Activated CD8-positive, alpha-beta memory T cell treated with anti-CD3 and anti-CD28 coated beads, Interleukin-2, amount 10 ng/mL, durations not matched to agents 7 days and 5 days (primary cell): ENCODE results near the gene GULP1. TPM values are rescaled to one million over a fixed set of nuclear protein-coding genes. Genes with fewer than 3 reads are reported as not detected.

Experiments used
- ATAC-seq: fragments of 150-1000 bp; cut with Tn5 transposase; one replicate; pipeline ENCODE4 v1.10.0; 2021; ENCODE audit warnings: moderate library complexity
- CTCF ChIA-PET: fragments of 350-600 bp; sonication (Branson Sonifier 250); formaldehyde crosslinking; loops from one replicate; lab custom pipeline; 2021; ENCODE audit warnings: antibody characterized with exemption; lab: Charles Lee
- DNase-seq: peaks from one replicate; pipeline ENCODE4 v3.0.0-alpha.2; 2020
- H3K27ac Mint-ChIP-seq: one replicate; pipeline ENCODE4 v1.8.0; 2021; ENCODE audit warnings: mild to moderate bottlenecking, mixed read lengths
- H3K27me3 Mint-ChIP-seq: one replicate; pipeline ENCODE4 v1.8.0; 2021; ENCODE audit warnings: mixed read lengths
- H3K36me3 Mint-ChIP-seq: one replicate; pipeline ENCODE4 v1.8.0; 2021; ENCODE audit warnings: mild to moderate bottlenecking, mixed read lengths
- H3K4me1 Mint-ChIP-seq: one replicate; pipeline ENCODE4 v1.8.0; 2021; ENCODE audit warnings: mixed read lengths
- H3K4me3 Mint-ChIP-seq: one replicate; pipeline ENCODE4 v1.8.0; 2021; ENCODE audit warnings: mild to moderate bottlenecking, moderate library complexity, mixed read lengths
- H3K9me3 Mint-ChIP-seq: one replicate; pipeline ENCODE4 v1.8.0; 2022; ENCODE audit warnings: low read depth, mixed read lengths
- total RNA-seq, 2 experiments: library from RNA; stranded (reverse); gene quantifications; one replicate each; pipeline ENCODE4 v1.2.3, GENCODE V29; 2021

GULP1 gene, protein sequence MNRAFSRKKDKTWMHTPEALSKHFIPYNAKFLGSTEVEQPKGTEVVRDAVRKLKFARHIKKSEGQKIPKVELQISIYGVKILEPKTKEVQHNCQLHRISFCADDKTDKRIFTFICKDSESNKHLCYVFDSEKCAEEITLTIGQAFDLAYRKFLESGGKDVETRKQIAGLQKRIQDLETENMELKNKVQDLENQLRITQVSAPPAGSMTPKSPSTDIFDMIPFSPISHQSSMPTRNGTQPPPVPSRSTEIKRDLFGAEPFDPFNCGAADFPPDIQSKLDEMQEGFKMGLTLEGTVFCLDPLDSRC
- total RNA-seq = not detected

DNA sequence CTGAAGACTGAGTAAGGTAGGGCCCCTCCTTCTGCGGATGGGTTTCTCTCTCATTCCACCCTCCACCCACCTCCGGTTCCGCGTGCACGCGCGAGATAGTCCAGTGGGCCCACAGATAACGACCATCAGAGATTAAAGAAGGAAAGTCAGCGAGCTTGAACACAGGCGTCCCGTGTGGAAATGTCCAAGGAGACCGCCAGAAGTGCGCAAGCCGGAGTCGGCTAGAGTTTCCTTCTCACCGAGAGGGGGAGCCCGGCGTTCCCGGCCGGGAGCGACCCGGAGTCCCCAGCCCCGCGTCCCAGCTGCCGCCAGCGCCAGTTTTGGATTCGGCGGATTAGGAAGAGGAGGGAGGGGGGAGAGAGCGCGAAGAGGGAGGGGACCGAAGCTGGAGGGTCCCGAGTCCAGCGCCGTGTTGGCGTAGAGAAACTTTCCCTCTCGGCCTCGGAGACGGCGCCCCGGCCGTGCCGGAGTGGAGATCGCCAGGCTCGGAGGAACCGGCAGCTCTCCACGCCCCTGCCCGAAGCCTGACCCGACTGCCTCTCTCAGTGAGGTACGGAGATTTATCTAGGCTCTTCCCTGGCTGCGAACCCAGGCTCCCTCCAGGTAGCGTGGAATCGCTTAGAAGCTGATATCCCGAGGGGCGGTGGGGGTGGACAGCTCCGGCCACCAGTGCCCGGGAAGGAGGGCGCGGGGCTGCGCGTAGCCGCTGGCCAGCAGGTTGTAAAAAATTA is at the start of gene GULP1:
Gene GULP1 (plus strand): TSS at position 258 of the 731 bp plus-strand sequence. CDS start 185,829 bp downstream, outside the sequence.
- peaks cover 38% of the 10 kb centered on the region for H3K27me3 Mint-ChIP-seq
- H3K27ac Mint-ChIP-seq = no peak within 1 kb of the TSS
- DNase-seq (no peak), ATAC-seq (no peak)
- CTCF ChIA-PET = no interaction called here
- H3K4me3 Mint-ChIP-seq = no peak within 1 kb of the TSS
- H3K36me3 Mint-ChIP-seq = peaks cover 4% of the 10 kb centered on the region
- H3K9me3 Mint-ChIP-seq = peaks cover 3% of the 10 kb centered on the region
- H3K4me1 Mint-ChIP-seq = no peaks in the 10 kb centered on the region

GRCh38 chr2:188243381-188243780 is 48.3 kb upstream of the GULP1 start:
- Mint-ChIP-seq H3K4me3 (no peak overlapping the region), H3K27me3 (no peaks in the 10 kb centered on the region), H3K27ac (no peak overlapping the region), H3K9me3 (peaks cover 2% of the 10 kb centered on the region), H3K4me1 (no peaks in the 10 kb centered on the region), H3K36me3 (no peaks in the 10 kb centered on the region)
- ATAC-seq (no peak), DNase-seq (no peak)
- CTCF ChIA-PET = no interaction called here

- no peak for DNase-seq
- CTCF ChIA-PET = no interaction called here
- no peaks in the 10 kb centered on the region for H3K4me1 Mint-ChIP-seq
- no peak overlapping the region for H3K27ac Mint-ChIP-seq
- peaks cover 2% of the 10 kb centered on the region for H3K9me3 Mint-ChIP-seq
- H3K27me3 Mint-ChIP-seq = no peaks in the 10 kb centered on the region
- no peak for ATAC-seq
- H3K36me3 Mint-ChIP-seq = no peaks in the 10 kb centered on the region
- H3K4me3 Mint-ChIP-seq = no peak overlapping the region
These were observed 47.3 kb upstream of the GULP1 start for GRCh38 chr2:188244383-188244782.

DNA sequence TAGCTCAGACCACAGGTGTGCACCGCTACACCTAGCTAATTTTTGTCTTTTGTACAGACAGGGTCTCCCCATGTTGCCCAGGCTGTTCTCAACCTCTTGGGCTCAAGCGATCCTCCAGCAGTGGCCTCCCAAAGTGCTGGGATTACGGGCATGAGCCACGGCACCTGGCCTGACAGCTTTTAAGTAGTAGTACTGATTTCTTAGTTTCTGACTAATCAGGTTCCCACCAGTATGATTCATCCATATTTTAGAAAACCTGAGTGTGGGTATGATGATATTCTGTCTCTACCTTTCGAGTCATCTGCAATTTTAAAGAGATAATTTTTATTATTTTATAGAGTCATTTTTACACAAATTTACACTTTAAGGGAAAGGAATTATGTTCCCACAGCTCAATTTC is 46.4 kb upstream of the GULP1 start:
- CTCF ChIA-PET = no interaction called here
- ATAC-seq (no peak), DNase-seq (no peak)
- no peaks in the 10 kb centered on the region for H3K36me3 Mint-ChIP-seq
- no peak overlapping the region for H3K27ac Mint-ChIP-seq
- no peak overlapping the region for H3K4me3 Mint-ChIP-seq
- peaks cover 2% of the 10 kb centered on the region for H3K9me3 Mint-ChIP-seq
- no peaks in the 10 kb centered on the region for H3K4me1 Mint-ChIP-seq
- H3K27me3 Mint-ChIP-seq = no peaks in the 10 kb centered on the region

DNA sequence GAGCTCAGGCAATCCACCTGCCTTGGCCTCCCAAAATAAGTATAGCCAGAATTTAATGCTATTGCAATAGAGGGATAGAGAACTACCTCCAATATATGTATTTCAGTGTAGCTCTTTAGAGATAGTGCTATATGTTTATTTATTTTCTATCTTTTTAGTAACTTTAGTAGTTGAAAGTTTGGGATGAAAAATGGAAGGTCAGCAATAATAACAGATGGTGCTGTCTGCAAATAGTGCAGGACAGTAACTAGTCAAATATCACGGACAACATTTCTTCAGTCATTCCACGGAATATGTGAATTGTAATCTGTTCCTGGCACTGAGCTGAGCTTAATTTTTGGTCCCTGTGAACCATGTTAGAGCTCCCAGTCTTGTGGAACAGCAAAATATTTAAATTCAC is 43.2 kb upstream of the GULP1 start:
- Mint-ChIP-seq H3K27ac (no peak overlapping the region), H3K4me3 (no peak overlapping the region), H3K4me1 (no peaks in the 10 kb centered on the region), H3K36me3 (no peaks in the 10 kb centered on the region), H3K9me3 (peaks cover 5% of the 10 kb centered on the region), H3K27me3 (no peaks in the 10 kb centered on the region)
- DNase-seq (no peak), ATAC-seq (no peak)
- CTCF ChIA-PET = no interaction called here

GRCh38 chr2:188251034-188251433 is 40.6 kb upstream of the GULP1 start:
- CTCF ChIA-PET = no interaction called here
- Mint-ChIP-seq H3K4me3 (no peak overlapping the region), H3K4me1 (no peaks in the 10 kb centered on the region), H3K9me3 (peaks cover 5% of the 10 kb centered on the region), H3K27ac (no peak overlapping the region), H3K27me3 (no peaks in the 10 kb centered on the region), H3K36me3 (no peaks in the 10 kb centered on the region)
- DNase-seq = no peak
- ATAC-seq = no peak

GRCh38 chr2:188256420-188256819 is 35.3 kb upstream of the GULP1 start:
- Mint-ChIP-seq H3K27me3 (no peaks in the 10 kb centered on the region), H3K9me3 (peaks cover 3% of the 10 kb centered on the region), H3K4me3 (no peak overlapping the region), H3K27ac (no peak overlapping the region), H3K36me3 (no peaks in the 10 kb centered on the region), H3K4me1 (no peaks in the 10 kb centered on the region)
- no peak for ATAC-seq
- DNase-seq = no peak
- CTCF ChIA-PET = no interaction called here

DNA sequence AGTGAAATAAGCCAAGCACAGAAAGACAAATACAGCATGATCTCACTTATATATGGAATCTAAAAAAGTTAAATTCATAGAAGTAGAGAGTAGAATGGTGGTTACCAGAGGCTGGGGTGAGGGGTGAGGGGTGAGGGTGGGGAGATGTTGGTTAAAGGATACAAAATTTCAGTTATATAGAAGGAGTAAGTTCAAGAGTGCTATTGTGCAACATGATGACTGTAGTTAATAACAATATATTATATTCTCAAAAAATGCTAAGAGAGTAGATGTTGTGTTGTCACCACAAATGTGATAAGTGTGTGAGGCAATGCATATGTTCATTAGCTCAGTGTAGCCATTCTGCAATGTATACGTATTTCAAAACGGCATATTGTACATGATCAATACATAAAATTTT is 26.4 kb upstream of the GULP1 start:
- no peaks in the 10 kb centered on the region for H3K27me3 Mint-ChIP-seq
- ATAC-seq (no peak), DNase-seq (no peak)
- H3K4me3 Mint-ChIP-seq = no peak overlapping the region
- CTCF ChIA-PET = no interaction called here
- no peaks in the 10 kb centered on the region for H3K36me3 Mint-ChIP-seq
- no peak overlapping the region for H3K27ac Mint-ChIP-seq
- no peaks in the 10 kb centered on the region for H3K4me1 Mint-ChIP-seq
- peaks cover 3% of the 10 kb centered on the region for H3K9me3 Mint-ChIP-seq

- no peak overlapping the region for H3K27ac Mint-ChIP-seq
- H3K36me3 Mint-ChIP-seq = no peaks in the 10 kb centered on the region
- DNase-seq = no peak
- peaks cover 5% of the 10 kb centered on the region for H3K9me3 Mint-ChIP-seq
- H3K4me1 Mint-ChIP-seq = no peaks in the 10 kb centered on the region
- no peak for ATAC-seq
- no peaks in the 10 kb centered on the region for H3K27me3 Mint-ChIP-seq
- CTCF ChIA-PET = no interaction called here
- H3K4me3 Mint-ChIP-seq = no peak overlapping the region
These were observed 23.9 kb upstream of the GULP1 start for GRCh38 chr2:188267776-188268175.

DNA sequence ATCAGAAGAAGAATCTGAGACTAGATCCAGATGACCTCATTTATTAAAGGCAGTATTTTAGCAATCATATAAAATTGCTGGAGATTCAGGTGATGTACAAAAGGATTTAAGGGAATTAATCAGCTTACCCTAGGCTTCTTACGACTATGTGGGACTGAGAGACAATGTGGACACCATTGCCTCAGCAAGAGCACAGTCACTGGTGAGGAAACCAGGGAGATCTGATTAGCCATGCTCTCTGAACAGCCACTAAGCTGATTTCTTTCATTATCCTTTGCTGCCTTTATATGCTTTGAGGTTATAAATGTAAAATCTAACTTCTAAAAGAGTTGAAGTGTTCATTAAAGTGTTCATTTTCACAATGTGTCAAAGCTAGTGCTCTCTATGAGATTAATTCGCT is 22.7 kb upstream of the GULP1 start:
- no peak for ATAC-seq
- no peaks in the 10 kb centered on the region for H3K4me1 Mint-ChIP-seq
- peaks cover 5% of the 10 kb centered on the region for H3K9me3 Mint-ChIP-seq
- no peak for DNase-seq
- H3K27me3 Mint-ChIP-seq = no peaks in the 10 kb centered on the region
- H3K27ac Mint-ChIP-seq = no peak overlapping the region
- CTCF ChIA-PET = no interaction called here
- no peaks in the 10 kb centered on the region for H3K36me3 Mint-ChIP-seq
- no peak overlapping the region for H3K4me3 Mint-ChIP-seq

- Mint-ChIP-seq H3K4me3 (no peak overlapping the region), H3K36me3 (no peaks in the 10 kb centered on the region), H3K27ac (no peak overlapping the region), H3K9me3 (peaks cover 5% of the 10 kb centered on the region), H3K4me1 (no peaks in the 10 kb centered on the region), H3K27me3 (no peaks in the 10 kb centered on the region)
- CTCF ChIA-PET = no interaction called here
- no peak for DNase-seq
- ATAC-seq = no peak
These were observed 19.6 kb upstream of the GULP1 start for GRCh38 chr2:188272121-188272520.

- Mint-ChIP-seq H3K4me1 (no peaks in the 10 kb centered on the region), H3K27ac (no peak overlapping the region)
These were observed 17.4 kb upstream of the GULP1 start for GRCh38 chr2:188274274-188274673.

GRCh38 chr2:188276255-188276654 is 15.4 kb upstream of the GULP1 start:
- ATAC-seq (no peak), DNase-seq (no peak)
- H3K4me3 Mint-ChIP-seq = no peak overlapping the region
- H3K4me1 Mint-ChIP-seq = no peaks in the 10 kb centered on the region
- peaks cover 2% of the 10 kb centered on the region for H3K9me3 Mint-ChIP-seq
- CTCF ChIA-PET = no interaction called here
- H3K27ac Mint-ChIP-seq = no peak overlapping the region
- H3K36me3 Mint-ChIP-seq = no peaks in the 10 kb centered on the region
- no peaks in the 10 kb centered on the region for H3K27me3 Mint-ChIP-seq

More at GRCh38 chr2:188274274-188274673, 17.4 kb upstream of the GULP1 start:
- Mint-ChIP-seq H3K9me3 (peaks cover 2% of the 10 kb centered on the region), H3K4me3 (no peak overlapping the region), H3K36me3 (no peaks in the 10 kb centered on the region), H3K27me3 (no peaks in the 10 kb centered on the region)
- DNase-seq = no peak
- CTCF ChIA-PET = no interaction called here
- ATAC-seq = no peak

- Mint-ChIP-seq H3K36me3 (no peaks in the 10 kb centered on the region), H3K27ac (no peak overlapping the region), H3K27me3 (no peaks in the 10 kb centered on the region), H3K4me1 (no peaks in the 10 kb centered on the region), H3K4me3 (no peak overlapping the region), H3K9me3 (no peaks in the 10 kb centered on the region)
- CTCF ChIA-PET = no interaction called here
- no peak for ATAC-seq
- DNase-seq = no peak
These were observed 13.9 kb upstream of the GULP1 start for GRCh38 chr2:188277786-188278185.
